Gastroesophageal sphincter (tissue), 3 donors: ENCODE data around the gene ADCY10.

Experiments used
- EP300 ChIP-seq: sonication (generic); formaldehyde crosslinking; IDR thresholded peaks from one replicate; pipeline ENCODE4 v1.6.1; 2017; ENCODE audit warnings: antibody characterized with exemption, mild to moderate bottlenecking
- POLR2AphosphoS5 ChIP-seq: sonication (generic); formaldehyde crosslinking; IDR thresholded peaks from one replicate; pipeline ENCODE4 v1.6.1; 2017; ENCODE audit warnings: antibody characterized with exemption
- TF ChIP-seq, protein P1 (sequence below), 4 experiments: fragments of 200-600 bp in 2 of 4; fragments of 450-650 bp in 2 of 4; sonication (generic) in 1 of 4; IDR thresholded peaks; one replicate each; pipeline ENCODE4 v1.5.1; 2017 to 2019; ENCODE audit warnings: antibody characterized with exemption in 4 of 4, mild to moderate bottlenecking in 2 of 4, moderate library complexity in 2 of 4

DNA sequence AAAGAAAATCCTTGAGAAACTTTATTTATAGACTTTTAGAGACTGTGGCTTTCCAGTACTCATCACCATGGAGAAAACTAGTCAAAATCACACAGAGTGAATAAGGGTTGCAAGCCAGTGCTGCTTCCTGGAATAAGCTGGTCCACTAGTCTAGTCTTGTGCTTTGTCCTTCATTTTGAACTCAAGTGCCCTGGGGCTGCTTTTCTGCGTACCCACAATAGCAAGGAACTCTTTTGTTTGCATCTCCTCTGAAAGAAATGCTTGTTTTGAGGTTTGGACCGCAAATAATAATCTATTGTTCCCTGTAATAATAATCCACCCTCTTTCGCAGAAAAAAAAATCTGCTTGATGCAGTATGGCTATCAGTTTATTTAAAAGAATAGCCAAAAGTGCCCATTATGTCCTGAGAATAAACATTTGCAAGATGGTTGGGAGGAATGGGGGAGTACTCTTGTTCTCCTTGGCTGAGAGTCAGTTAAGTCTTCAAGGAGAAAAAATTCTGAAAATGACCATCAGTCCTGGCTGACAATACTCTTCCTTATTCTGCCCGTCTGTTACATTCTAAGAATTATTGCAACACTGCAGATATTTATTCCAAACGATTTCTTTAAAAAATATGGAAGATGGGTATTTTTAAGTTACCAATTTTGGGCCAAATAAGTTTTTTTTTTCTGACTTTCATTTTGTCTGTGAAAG is 150.3 kb downstream of the ADCY10 start:
- no peak for TF ChIP-seq POLR2AphosphoS5
- TF ChIP-seq, protein P1, sequence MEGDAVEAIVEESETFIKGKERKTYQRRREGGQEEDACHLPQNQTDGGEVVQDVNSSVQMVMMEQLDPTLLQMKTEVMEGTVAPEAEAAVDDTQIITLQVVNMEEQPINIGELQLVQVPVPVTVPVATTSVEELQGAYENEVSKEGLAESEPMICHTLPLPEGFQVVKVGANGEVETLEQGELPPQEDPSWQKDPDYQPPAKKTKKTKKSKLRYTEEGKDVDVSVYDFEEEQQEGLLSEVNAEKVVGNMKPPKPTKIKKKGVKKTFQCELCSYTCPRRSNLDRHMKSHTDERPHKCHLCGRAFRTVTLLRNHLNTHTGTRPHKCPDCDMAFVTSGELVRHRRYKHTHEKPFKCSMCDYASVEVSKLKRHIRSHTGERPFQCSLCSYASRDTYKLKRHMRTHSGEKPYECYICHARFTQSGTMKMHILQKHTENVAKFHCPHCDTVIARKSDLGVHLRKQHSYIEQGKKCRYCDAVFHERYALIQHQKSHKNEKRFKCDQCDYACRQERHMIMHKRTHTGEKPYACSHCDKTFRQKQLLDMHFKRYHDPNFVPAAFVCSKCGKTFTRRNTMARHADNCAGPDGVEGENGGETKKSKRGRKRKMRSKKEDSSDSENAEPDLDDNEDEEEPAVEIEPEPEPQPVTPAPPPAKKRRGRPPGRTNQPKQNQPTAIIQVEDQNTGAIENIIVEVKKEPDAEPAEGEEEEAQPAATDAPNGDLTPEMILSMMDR (IDR thresholded peaks at IDR 0.05) = no peak
- no peak for TF ChIP-seq EP300
